Measurements from ENCODE around the gene MED12. TPM values are rescaled to one million over a fixed set of nuclear protein-coding genes. Genes with fewer than 3 reads are reported as not detected.

The MED12 gene
- total and polyA plus RNA-seq, 12 donors = 6.1 to 35.1 (median 26.5) TPM

DNA sequence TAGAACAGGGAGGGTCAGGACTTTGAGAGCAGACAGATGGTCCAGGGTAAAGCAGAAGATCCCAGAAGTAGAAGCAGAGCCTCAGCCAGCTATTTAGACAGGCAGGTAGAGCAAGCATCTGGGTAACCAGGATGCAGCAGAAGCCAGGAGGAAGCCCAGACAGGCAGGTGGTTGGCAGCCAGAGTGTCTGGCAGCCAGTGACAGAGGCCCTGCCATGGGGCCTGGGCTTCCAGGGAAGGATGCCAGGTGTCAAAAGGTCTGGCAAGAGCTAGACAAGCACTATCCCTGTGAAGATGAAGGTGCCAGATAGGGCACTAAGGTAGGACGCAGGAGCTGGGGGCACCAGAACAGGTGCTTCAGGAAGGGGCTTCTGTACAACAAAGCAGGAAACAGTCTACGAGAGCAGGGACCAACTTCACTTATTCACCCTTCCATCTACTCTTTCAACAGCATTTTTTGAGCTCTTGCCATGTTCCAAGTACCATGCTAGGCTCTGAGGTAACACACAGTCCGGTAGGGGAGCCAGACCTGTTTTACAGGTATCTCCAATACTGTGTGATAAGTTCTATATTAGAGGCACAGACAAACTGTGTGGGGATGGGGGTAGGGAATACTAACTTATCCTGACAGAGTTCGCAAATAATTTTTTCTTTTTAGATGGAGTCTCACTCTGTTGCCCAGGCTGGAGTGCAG lies 66.6 kb downstream of the MED12 start:
- no peaks in the 10 kb centered on the region for H3K27me3 ChIP-seq
- H3K36me3 ChIP-seq = no peaks in the 10 kb centered on the region
- 67 to 78% methylated on average over 3 to 4 of the region's 4 CpGs for WGBS, 2 donors
- DNase-seq (no peak), ATAC-seq (no peak)
- TF ChIP-seq, protein P1, sequence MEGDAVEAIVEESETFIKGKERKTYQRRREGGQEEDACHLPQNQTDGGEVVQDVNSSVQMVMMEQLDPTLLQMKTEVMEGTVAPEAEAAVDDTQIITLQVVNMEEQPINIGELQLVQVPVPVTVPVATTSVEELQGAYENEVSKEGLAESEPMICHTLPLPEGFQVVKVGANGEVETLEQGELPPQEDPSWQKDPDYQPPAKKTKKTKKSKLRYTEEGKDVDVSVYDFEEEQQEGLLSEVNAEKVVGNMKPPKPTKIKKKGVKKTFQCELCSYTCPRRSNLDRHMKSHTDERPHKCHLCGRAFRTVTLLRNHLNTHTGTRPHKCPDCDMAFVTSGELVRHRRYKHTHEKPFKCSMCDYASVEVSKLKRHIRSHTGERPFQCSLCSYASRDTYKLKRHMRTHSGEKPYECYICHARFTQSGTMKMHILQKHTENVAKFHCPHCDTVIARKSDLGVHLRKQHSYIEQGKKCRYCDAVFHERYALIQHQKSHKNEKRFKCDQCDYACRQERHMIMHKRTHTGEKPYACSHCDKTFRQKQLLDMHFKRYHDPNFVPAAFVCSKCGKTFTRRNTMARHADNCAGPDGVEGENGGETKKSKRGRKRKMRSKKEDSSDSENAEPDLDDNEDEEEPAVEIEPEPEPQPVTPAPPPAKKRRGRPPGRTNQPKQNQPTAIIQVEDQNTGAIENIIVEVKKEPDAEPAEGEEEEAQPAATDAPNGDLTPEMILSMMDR (IDR thresholded peaks at IDR 0.05) = no peak
- H3K4me1 ChIP-seq = peaks cover 0 to 6% (median 0%) of the 10 kb centered on the region in 9 donors
- no peak overlapping the region for H3K27ac ChIP-seq
- no peaks in the 10 kb centered on the region for H3K9me3 ChIP-seq
- intact Hi-C loops (cut with DNase I) = loop anchor here in 2 of 10 donors (5.0 to 10.0 kb wide), 5 partner anchors 67 to 180 kb away; partner anchors contain the start of genes FOXO4 (in 1 of the 2), SNX12 (in 1 of the 2), TAF1 (in 1 of the 2) and ZMYM3 (in 1 of the 2)
- no peak overlapping the region for H3K4me3 ChIP-seq

DNA sequence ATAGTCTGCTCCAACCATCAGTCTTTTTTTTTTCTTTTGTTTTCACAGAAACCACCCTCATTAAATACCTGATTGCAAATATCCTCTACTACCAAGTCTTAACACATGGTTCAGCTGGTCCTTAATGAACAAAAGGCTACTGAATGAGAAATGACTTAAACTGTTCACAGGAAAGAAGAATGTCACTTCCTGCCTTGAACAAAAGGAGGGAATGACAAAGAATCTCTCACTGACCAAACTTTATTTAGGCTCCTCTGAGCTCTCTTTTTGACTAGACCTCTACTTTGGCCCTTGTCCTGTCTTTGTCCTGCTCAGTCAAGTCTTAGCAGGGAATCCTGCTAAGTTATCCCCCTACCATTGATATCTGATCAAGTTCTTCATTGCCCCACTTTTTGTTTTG lies 72.9 kb downstream of the MED12 start:
- no peak overlapping the region for H3K27ac ChIP-seq
- no peak overlapping the region for H3K4me3 ChIP-seq
- no peak for ATAC-seq
- intact Hi-C loops (cut with DNase I) = no loop called here
- DNase-seq = no peak
- H3K4me1 ChIP-seq = no peaks in the 10 kb centered on the region
- no peaks in the 10 kb centered on the region for H3K36me3 ChIP-seq
- TF ChIP-seq, protein P1 (IDR thresholded peaks at IDR 0.05) = no peak
- no peaks in the 10 kb centered on the region for H3K9me3 ChIP-seq
- no peaks in the 10 kb centered on the region for H3K27me3 ChIP-seq

Other genes starting within 250 kb of the MED12 start
- under 1 TPM in 1 of 10 donors, not detected in 9; 0.19 TPM for gene TEX11, start 209.9 kb upstream of the MED12 start, total RNA-seq
- gene TEX11, start 209.9 kb upstream of the MED12 start, polyA plus RNA-seq = not detected
- gene SLC7A3, start 187.5 kb upstream of the MED12 start, total RNA-seq = not detected
- gene SLC7A3, start 187.5 kb upstream of the MED12 start, polyA plus RNA-seq = not detected
- 10 to 100 TPM; 41.5 to 54.0 (median 49.4) TPM for gene SNX12, start 50.3 kb upstream of the MED12 start, total RNA-seq
- gene SNX12, start 50.3 kb upstream of the MED12 start, polyA plus RNA-seq = 10 to 100 TPM; 22.5 to 36.2 TPM
- gene FOXO4, start 22.7 kb upstream of the MED12 start, total RNA-seq = 10 to 100 TPM; 29.5 to 67.8 (median 37.5) TPM
- 10 to 100 TPM; 12.2 to 21.5 TPM for gene FOXO4, start 22.7 kb upstream of the MED12 start, polyA plus RNA-seq
- not detected for gene CXorf65, start 11.9 kb upstream of the MED12 start, total RNA-seq
- gene CXorf65, start 11.9 kb upstream of the MED12 start, polyA plus RNA-seq = not detected
- gene IL2RG, start 7.0 kb upstream of the MED12 start, total RNA-seq = 10 to 100 TPM in 1 of 10 donors, 1 to 10 TPM in 6, under 1 TPM in 3; 0.57 to 15.3 (median 2.0) TPM
- gene IL2RG, start 7.0 kb upstream of the MED12 start, polyA plus RNA-seq = 1 to 10 TPM; 1.3 to 1.7 TPM
- under 1 TPM; 0.23 to 0.94 (median 0.55) TPM for gene NLGN3, start 26.2 kb downstream of the MED12 start, total RNA-seq
- under 1 TPM; 0.16 to 0.51 TPM for gene NLGN3, start 26.2 kb downstream of the MED12 start, polyA plus RNA-seq
- gene GJB1, start 104.6 kb downstream of the MED12 start, total RNA-seq = not detected
- gene GJB1, start 104.6 kb downstream of the MED12 start, polyA plus RNA-seq = not detected
- 10 to 100 TPM; 10.3 to 18.7 (median 16.5) TPM for gene ZMYM3, start 135.5 kb downstream of the MED12 start, total RNA-seq
- 1 to 10 TPM; 4.4 to 6.2 TPM for gene ZMYM3, start 135.5 kb downstream of the MED12 start, polyA plus RNA-seq
- 100 to 1,000 TPM in 9 of 10 donors, 10 to 100 TPM in 1; 99.3 to 145 (median 114) TPM for gene NONO, start 165.0 kb downstream of the MED12 start, total RNA-seq
- gene NONO, start 165.0 kb downstream of the MED12 start, polyA plus RNA-seq = 10 to 100 TPM; 55.0 to 90.3 TPM
- gene ITGB1BP2, start 183.2 kb downstream of the MED12 start, total RNA-seq = 100 to 1,000 TPM in 2 of 10 donors, 10 to 100 TPM in 8; 85.6 to 150 (median 94.1) TPM
- gene ITGB1BP2, start 183.2 kb downstream of the MED12 start, polyA plus RNA-seq = 100 to 1,000 TPM in 1 of 2 donors, 10 to 100 TPM in 1; 45.9 to 106 TPM
- gene TAF1, start 247.8 kb downstream of the MED12 start, total RNA-seq = 10 to 100 TPM; 16.1 to 27.1 (median 21.6) TPM
- 1 to 10 TPM; 6.0 to 8.7 TPM for gene TAF1, start 247.8 kb downstream of the MED12 start, polyA plus RNA-seq

Measured in heart right ventricle (tissue), 16 donors.